Activated CD4-positive, alpha-beta T cell treated with anti-CD3 and anti-CD28 coated beads, Interleukin-2, amount 50 U/mL, for 16 hours (primary cell): ENCODE data around the gene NIT1.
"Not testable (repeated sequence)": the region's sequence is repeated elsewhere in the genome, so short reads cannot be mapped to it uniquely, and the experiment has no call there.

Experiments
- DNase-seq: peaks from one replicate; pipeline ENCODE4 v3.0.0-alpha.2; 2020

Gene NIT1

GRCh38 chr1:161115132-161115711, 2.7 kb upstream of the NIT1 start:
- peak; percentile 82 for DNase-seq

- DNase-seq = not testable (repeated sequence)
These were observed 1.9 kb upstream of the NIT1 start for GRCh38 chr1:161115961-161116360.

- peak; percentile 80 for DNase-seq
These were observed 1.4 kb downstream of the NIT1 start for GRCh38 chr1:161119092-161119903.

GRCh38 chr1:161121042-161121650, 3.2 kb downstream of the NIT1 start:
- no peak for DNase-seq

GRCh38 chr1:161121834-161122233, 3.9 kb downstream of the NIT1 start:
- DNase-seq = no peak

- no peak for DNase-seq
These were observed 5.1 kb downstream of the NIT1 start for GRCh38 chr1:161122967-161123366.

- no peak for DNase-seq
These were observed 9.7 kb downstream of the NIT1 start for GRCh38 chr1:161127649-161128048.

GRCh38 chr1:161128591-161129420, 10.9 kb downstream of the NIT1 start:
- DNase-seq = no peak

- DNase-seq = no peak
These were observed 12.4 kb downstream of the NIT1 start for GRCh38 chr1:161130266-161130665.

- DNase-seq = no peak
These were observed 13.9 kb downstream of the NIT1 start for GRCh38 chr1:161131523-161132409.

- peak; percentile 96 for DNase-seq
These were observed 14.7 kb downstream of the NIT1 start, which contains the start of gene DEDD for GRCh38 chr1:161132410-161133219. TSS of gene DEDD (minus strand) at chr1:161132667. CDS start at chr1:161124462, 8,205 bp downstream.

- DNase-seq = no peak
These were observed 15.4 kb downstream of the NIT1 start for GRCh38 chr1:161133220-161133740.

GRCh38 chr1:161137881-161138280, 20.0 kb downstream of the NIT1 start:
- DNase-seq = no peak

GRCh38 chr1:161138431-161138830, 20.5 kb downstream of the NIT1 start:
- no peak for DNase-seq

GRCh38 chr1:161139766-161140165, 21.9 kb downstream of the NIT1 start:
- peak; percentile 37 for DNase-seq

- DNase-seq = no peak
These were observed 23.0 kb downstream of the NIT1 start for GRCh38 chr1:161140755-161141400.

- DNase-seq = no peak
These were observed 27.9 kb downstream of the NIT1 start for GRCh38 chr1:161145832-161146231.

GRCh38 chr1:161153176-161153575, 35.3 kb downstream of the NIT1 start:
- DNase-seq = no peak

- DNase-seq = peak; percentile 91
These were observed 35.9 kb downstream of the NIT1 start, which contains the start of gene UFC1 for GRCh38 chr1:161153682-161154337. TSS of gene UFC1 (plus strand) at chr1:161153978. CDS start at chr1:161153998, 20 bp downstream.

- no peak for DNase-seq
These were observed 40.0 kb downstream of the NIT1 start for GRCh38 chr1:161157867-161158266.
